Epithelial cell of proximal tubule (primary cell): ENCODE measurements around the gene NETO2. TPM values are rescaled to one million over a fixed set of nuclear protein-coding genes. Genes with fewer than 3 reads are reported as not detected.
"Not testable (repeated sequence)": the region's sequence is repeated elsewhere in the genome, so short reads cannot be mapped to it uniquely, and the experiment has no call there.

Experiments
- DNase-seq: peaks from one replicate; pipeline ENCODE4 v3.0.0-alpha.2; 2011; ENCODE audit warnings: low read depth
- H3K4me3 ChIP-seq: 2 replicates; pipeline ENCODE4 v1.5.1; 2011; ENCODE audit warnings: low read depth, mild to moderate bottlenecking, low read length
- CTCF ChIP-seq: conservative IDR thresholded peaks from 2 replicates; pipeline ENCODE4 v1.5.1; 2012; ENCODE audit warnings: low read depth, mild to moderate bottlenecking, low read length
- total RNA-seq: library from RNA; depleted of rRNA; stranded (reverse); fragments of >200 nt; gene quantifications from 2 replicates; pipeline ENCODE4 v1.2.3, GENCODE V29; 2015

Gene NETO2
- total RNA-seq, 1 donor from 2014 or later, result 41.2 TPM

GRCh38 chr16:47056688-47057629 is 86.8 kb downstream of the NETO2 start:
- DNase-seq, result no peak
- no peak for TF ChIP-seq CTCF
- H3K4me3 ChIP-seq, result no peak overlapping the region

- H3K4me3 ChIP-seq, DNase-seq: not testable (repeated sequence)
These were observed 87.7 kb downstream of the NETO2 start for GRCh38 chr16:47056061-47056460.

- H3K4me3 ChIP-seq, result no peak overlapping the region
- TF ChIP-seq CTCF, result no peak
- no peak for DNase-seq
These were observed 88.4 kb downstream of the NETO2 start for GRCh38 chr16:47055136-47055885.

GRCh38 chr16:47054306-47054705 is 89.4 kb downstream of the NETO2 start:
- no peak for DNase-seq

GRCh38 chr16:47053895-47054294 is 89.8 kb downstream of the NETO2 start:
- no peak for DNase-seq
- no peak for TF ChIP-seq CTCF
- H3K4me3 ChIP-seq, result no peak overlapping the region

More at GRCh38 chr16:47054306-47054705, 89.4 kb downstream of the NETO2 start:
- TF ChIP-seq CTCF, result no peak
- no peak overlapping the region for H3K4me3 ChIP-seq

GRCh38 chr16:47052666-47053640 is 90.8 kb downstream of the NETO2 start:
- DNase-seq, result no peak
- H3K4me3 ChIP-seq, result no peak overlapping the region
- no peak for TF ChIP-seq CTCF
